GM21825 (cell line): ENCODE results near the gene AMBRA1.
A peak's percentile ranks its signal among the peaks of the same experiment; 100 is the strongest.
"Not testable (repeated sequence)": the region's sequence is repeated elsewhere in the genome, so short reads cannot be mapped to it uniquely, and the experiment has no call there.

Experiments
- ATAC-seq: cut with Tn5 transposase; IDR thresholded peaks from one replicate; pipeline ENCODE4 v1.9.1; 2021; ENCODE audit warnings: mild to moderate bottlenecking, moderate library complexity; ENCODE audit not compliant: unreplicated experiment

Gene AMBRA1

GRCh38 chr11:46588131-46588530, 5.7 kb downstream of the AMBRA1 start:
- no peak for ATAC-seq

- ATAC-seq, result not testable (repeated sequence)
Measured at GRCh38 chr11:46583513-46583912, 10.3 kb downstream of the AMBRA1 start.

GRCh38 chr11:46582588-46582987, 11.2 kb downstream of the AMBRA1 start:
- ATAC-seq, result no peak

- no peak for ATAC-seq
Measured at GRCh38 chr11:46577058-46577457, 16.8 kb downstream of the AMBRA1 start.

- no peak for ATAC-seq
Measured at GRCh38 chr11:46574656-46575055, 19.2 kb downstream of the AMBRA1 start.

GRCh38 chr11:46570790-46571398, 22.9 kb downstream of the AMBRA1 start:
- ATAC-seq, result no peak

GRCh38 chr11:46565232-46565840, 28.5 kb downstream of the AMBRA1 start:
- no peak for ATAC-seq

- ATAC-seq, result no peak
Measured at GRCh38 chr11:46564459-46564858, 29.4 kb downstream of the AMBRA1 start.

- ATAC-seq, result no peak
Measured at GRCh38 chr11:46562527-46562926, 31.3 kb downstream of the AMBRA1 start.

- ATAC-seq, result peak; percentile 45
Measured at GRCh38 chr11:46560300-46560991, 33.4 kb downstream of the AMBRA1 start.

GRCh38 chr11:46559815-46560214, 34.0 kb downstream of the AMBRA1 start:
- ATAC-seq, result no peak

- ATAC-seq, result no peak
Measured at GRCh38 chr11:46557684-46558151, 36.1 kb downstream of the AMBRA1 start.

- ATAC-seq, result peak; percentile 57
Measured at GRCh38 chr11:46555267-46556054, 38.4 kb downstream of the AMBRA1 start.

- peak; percentile 5 for ATAC-seq
Measured at GRCh38 chr11:46554213-46555147, 39.3 kb downstream of the AMBRA1 start.

GRCh38 chr11:46553814-46554212, 40.0 kb downstream of the AMBRA1 start:
- no peak for ATAC-seq

GRCh38 chr11:46551261-46551660, 42.6 kb downstream of the AMBRA1 start:
- no peak for ATAC-seq

GRCh38 chr11:46547579-46547978, 46.2 kb downstream of the AMBRA1 start:
- no peak for ATAC-seq

GRCh38 chr11:46543564-46543963, 50.3 kb downstream of the AMBRA1 start:
- no peak for ATAC-seq

GRCh38 chr11:46541593-46542371, 52.0 kb downstream of the AMBRA1 start:
- no peak for ATAC-seq
